ENCODE data around the gene MOK. TPM values are rescaled to one million over a fixed set of nuclear protein-coding genes. Genes with fewer than 3 reads are reported as not detected.

The MOK gene
- total RNA-seq, 4 donors from 2014 or later, result 1.0 to 23.0 (median 11.9) TPM

- no peaks in the 10 kb centered on the region for H3K9me3 ChIP-seq
- TF ChIP-seq POLR2A (IDR thresholded peaks at IDR 0.05), result no peak
- TF ChIP-seq CTCF (IDR thresholded peaks at IDR 0.05), result no peak
- DNase-seq, result no peak
- no peaks in the 10 kb centered on the region for H3K36me3 ChIP-seq
- H3K4me3 ChIP-seq, result no peak overlapping the region
- H3K27ac ChIP-seq, result no peak overlapping the region
- H3K27me3 ChIP-seq, result no peaks in the 10 kb centered on the region
- peaks cover 0 to 14% of the 10 kb centered on the region in 2 donors for H3K4me1 ChIP-seq
- intact Hi-C loops (cut with DNase I; ENCODE audit: low total_unique reads), result no loop called here
Measured at GRCh38 chr14:102181187-102181586, 123.8 kb downstream of the MOK start.

- DNase-seq, result no peak
- Histone ChIP-seq H3K27me3 (no peaks in the 10 kb centered on the region), H3K4me1 (peaks cover 0 to 14% of the 10 kb centered on the region in 2 donors), H3K36me3 (no peaks in the 10 kb centered on the region), H3K4me3 (no peak overlapping the region), H3K27ac (no peak overlapping the region), H3K9me3 (no peaks in the 10 kb centered on the region)
- intact Hi-C loops (cut with DNase I; ENCODE audit: low total_unique reads), result no loop called here
- TF ChIP-seq CTCF (IDR thresholded peaks at IDR 0.05) (no peak), POLR2A (IDR thresholded peaks at IDR 0.05) (no peak)
Measured at GRCh38 chr14:102180248-102180998, 124.5 kb downstream of the MOK start.

Other genes starting within 250 kb of the MOK start
- 100 to 1,000 TPM; 208 to 800 (median 247) TPM for gene HSP90AA1, start 218.1 kb downstream of the MOK start, total RNA-seq
- gene WDR20, start 165.3 kb downstream of the MOK start, total RNA-seq, result 10 to 100 TPM; 45.9 to 81.8 (median 53.7) TPM
- 10 to 100 TPM in 2 of 4 donors, 1 to 10 TPM in 1, under 1 TPM in 1; 0.29 to 12.8 (median 6.4) TPM for gene ZNF839, start 14.6 kb upstream of the MOK start, total RNA-seq
- 10 to 100 TPM in 2 of 4 donors, 1 to 10 TPM in 2; 1.5 to 38.2 (median 16.3) TPM for gene CINP, start 57.7 kb upstream of the MOK start, total RNA-seq
- gene TECPR2, start 57.8 kb upstream of the MOK start, total RNA-seq, result 10 to 100 TPM; 14.1 to 43.1 (median 23.8) TPM
- 10 to 100 TPM in 1 of 4 donors, 1 to 10 TPM in 3; 1.8 to 16.5 (median 7.5) TPM for gene ANKRD9, start 204.6 kb upstream of the MOK start, total RNA-seq

All from uterus (tissue), 4 donors.